Type B pancreatic cell (in vitro differentiated cells): Measurements from ENCODE around the gene GPS1. TPM values are rescaled to one million over a fixed set of nuclear protein-coding genes. Genes with fewer than 3 reads are reported as not detected.

Experiments used
- DNase-seq: peaks from one replicate; pipeline ENCODE4 v3.0.0; 2021; ENCODE audit warnings: mixed read lengths; ENCODE audit not compliant: unreplicated experiment; ENCODE audit errors: extremely low spot score
- H3K27ac Mint-ChIP-seq: 2 replicates; pipeline ENCODE4 v1.8.0; 2021; ENCODE audit warnings: mild to moderate bottlenecking, mixed read lengths
- H3K27me3 Mint-ChIP-seq: 2 replicates; pipeline ENCODE4 v1.8.0; 2021; ENCODE audit warnings: mixed read lengths
- H3K36me3 Mint-ChIP-seq: 2 replicates; pipeline ENCODE4 v1.8.0; 2021; ENCODE audit warnings: mixed read lengths
- H3K4me1 Mint-ChIP-seq: one replicate; pipeline ENCODE4 v1.8.0; 2021; ENCODE audit warnings: mixed read lengths; ENCODE audit not compliant: unreplicated experiment
- H3K4me3 Mint-ChIP-seq: 2 replicates; pipeline ENCODE4 v1.8.0; 2021; ENCODE audit warnings: mild to moderate bottlenecking, mixed read lengths
- H3K9me3 Mint-ChIP-seq: 2 replicates; pipeline ENCODE4 v1.8.0; 2021; ENCODE audit warnings: mixed read lengths
- CTCF ChIP-seq: fragments of 200-600 bp; sonication (generic); conservative IDR thresholded peaks from 2 replicates; pipeline ENCODE4 v1.5.0; 2021; ENCODE audit warnings: antibody characterized with exemption, mild to moderate bottlenecking
- total RNA-seq: library from RNA; stranded (reverse); gene quantifications from 2 replicates; pipeline ENCODE4 v1.2.1, GENCODE V29; 2021; ENCODE audit warnings: low replicate concordance

The GPS1 gene
- total RNA-seq, 1 donor from 2014 or later: 111 TPM

- Mint-ChIP-seq H3K27me3 (no peaks in the 10 kb centered on the region), H3K36me3 (no peaks in the 10 kb centered on the region), H3K4me3 (no peak overlapping the region), H3K9me3 (no peaks in the 10 kb centered on the region), H3K4me1 (peaks cover 3% of the 10 kb centered on the region), H3K27ac (no peak overlapping the region)
- no peak for DNase-seq
- no peak for TF ChIP-seq CTCF
These were observed 38.4 kb upstream of the GPS1 start for GRCh38 chr17:82013341-82013740.

GRCh38 chr17:82013772-82014321 lies 37.9 kb upstream of the GPS1 start:
- no peak for TF ChIP-seq CTCF
- Mint-ChIP-seq H3K9me3 (no peaks in the 10 kb centered on the region), H3K4me3 (no peak overlapping the region), H3K27ac (no peak overlapping the region), H3K4me1 (peaks cover 3% of the 10 kb centered on the region), H3K27me3 (no peaks in the 10 kb centered on the region), H3K36me3 (no peaks in the 10 kb centered on the region)
- no peak for DNase-seq

GRCh38 chr17:82014432-82014831 lies 37.3 kb upstream of the GPS1 start:
- no peak for TF ChIP-seq CTCF
- no peak overlapping the region for H3K4me3 Mint-ChIP-seq
- no peaks in the 10 kb centered on the region for H3K36me3 Mint-ChIP-seq

GRCh38 chr17:82014971-82015310 lies 36.8 kb upstream of the GPS1 start:
- Mint-ChIP-seq H3K27me3 (no peaks in the 10 kb centered on the region), H3K4me3 (no peak overlapping the region), H3K4me1 (peaks cover 3% of the 10 kb centered on the region), H3K9me3 (no peaks in the 10 kb centered on the region), H3K27ac (no peak overlapping the region), H3K36me3 (no peaks in the 10 kb centered on the region)
- DNase-seq: no peak
- no peak for TF ChIP-seq CTCF

More at GRCh38 chr17:82014432-82014831, 37.3 kb upstream of the GPS1 start:
- H3K27me3 Mint-ChIP-seq: no peaks in the 10 kb centered on the region
- no peaks in the 10 kb centered on the region for H3K9me3 Mint-ChIP-seq
- no peak overlapping the region for H3K27ac Mint-ChIP-seq
- peaks cover 3% of the 10 kb centered on the region for H3K4me1 Mint-ChIP-seq
- DNase-seq: no peak

- peaks cover 3% of the 10 kb centered on the region for H3K4me1 Mint-ChIP-seq
- no peaks in the 10 kb centered on the region for H3K36me3 Mint-ChIP-seq
- H3K27ac Mint-ChIP-seq: no peak overlapping the region
- no peak overlapping the region for H3K4me3 Mint-ChIP-seq
- H3K9me3 Mint-ChIP-seq: no peaks in the 10 kb centered on the region
- no peaks in the 10 kb centered on the region for H3K27me3 Mint-ChIP-seq
- TF ChIP-seq CTCF: no peak
- DNase-seq: no peak
These were observed 36.3 kb upstream of the GPS1 start for GRCh38 chr17:82015311-82015971.
